ENCODE measurements around the gene TULP4.

TULP4 gene

GRCh38 chr6:158539413-158539812 is 227.1 kb downstream of the TULP4 start:
- Histone ChIP-seq H3K4me3 (ENCODE audit: low read depth in 1 of 2, low read length in 2 of 2) (no peak overlapping the region), H3K36me3 (ENCODE audit: control insufficient read depth in 1 of 2, insufficient read depth in 2 of 2, low read length in 2 of 2) (no peaks in the 10 kb centered on the region), H3K4me1 (ENCODE audit: control insufficient read depth in 1 of 2, insufficient read depth in 2 of 2, low read length in 2 of 2) (no peaks in the 10 kb centered on the region), H3K9me3 (ENCODE audit: control insufficient read depth in 1 of 2, low read length in 2 of 2) (no peaks in the 10 kb centered on the region), H3K9ac (ENCODE audit: low read depth in 1 of 2, low read length in 2 of 2) (no peak overlapping the region), H3K27me3 (ENCODE audit: control insufficient read depth in 1 of 2, insufficient read depth in 2 of 2, low read length in 2 of 2) (peaks cover 12 to 15% of the 10 kb centered on the region in 2 donors), H3K27ac (ENCODE audit: low read depth, low read length) (no peak overlapping the region)

GRCh38 chr6:158539881-158540280 is 227.6 kb downstream of the TULP4 start:
- Histone ChIP-seq H3K36me3 (ENCODE audit: control insufficient read depth in 1 of 2, insufficient read depth in 2 of 2, low read length in 2 of 2) (no peaks in the 10 kb centered on the region), H3K27me3 (ENCODE audit: control insufficient read depth in 1 of 2, insufficient read depth in 2 of 2, low read length in 2 of 2) (peaks cover 12 to 15% of the 10 kb centered on the region in 2 donors), H3K9ac (ENCODE audit: low read depth in 1 of 2, low read length in 2 of 2) (no peak overlapping the region), H3K9me3 (ENCODE audit: control insufficient read depth in 1 of 2, low read length in 2 of 2) (no peaks in the 10 kb centered on the region), H3K4me1 (ENCODE audit: control insufficient read depth in 1 of 2, insufficient read depth in 2 of 2, low read length in 2 of 2) (no peaks in the 10 kb centered on the region), H3K27ac (ENCODE audit: low read depth, low read length) (no peak overlapping the region), H3K4me3 (ENCODE audit: low read depth in 1 of 2, low read length in 2 of 2) (no peak overlapping the region)

GRCh38 chr6:158543606-158544185 is 231.4 kb downstream of the TULP4 start:
- Histone ChIP-seq H3K4me3 (ENCODE audit: low read depth in 1 of 2, low read length in 2 of 2) (no peak overlapping the region), H3K27ac (ENCODE audit: low read depth, low read length) (no peak overlapping the region), H3K4me1 (ENCODE audit: control insufficient read depth in 1 of 2, insufficient read depth in 2 of 2, low read length in 2 of 2) (no peaks in the 10 kb centered on the region), H3K36me3 (ENCODE audit: control insufficient read depth in 1 of 2, insufficient read depth in 2 of 2, low read length in 2 of 2) (no peaks in the 10 kb centered on the region), H3K9me3 (ENCODE audit: control insufficient read depth in 1 of 2, low read length in 2 of 2) (no peaks in the 10 kb centered on the region), H3K27me3 (ENCODE audit: control insufficient read depth in 1 of 2, insufficient read depth in 2 of 2, low read length in 2 of 2) (peaks cover 0 to 3% of the 10 kb centered on the region in 2 donors), H3K9ac (ENCODE audit: low read depth in 1 of 2, low read length in 2 of 2) (no peak overlapping the region)

GRCh38 chr6:158544428-158544827 is 232.2 kb downstream of the TULP4 start:
- Histone ChIP-seq H3K36me3 (ENCODE audit: control insufficient read depth in 1 of 2, insufficient read depth in 2 of 2, low read length in 2 of 2) (no peaks in the 10 kb centered on the region), H3K27ac (ENCODE audit: low read depth, low read length) (no peak overlapping the region), H3K4me1 (ENCODE audit: control insufficient read depth in 1 of 2, insufficient read depth in 2 of 2, low read length in 2 of 2) (no peaks in the 10 kb centered on the region), H3K9me3 (ENCODE audit: control insufficient read depth in 1 of 2, low read length in 2 of 2) (no peaks in the 10 kb centered on the region), H3K27me3 (ENCODE audit: control insufficient read depth in 1 of 2, insufficient read depth in 2 of 2, low read length in 2 of 2) (no peaks in the 10 kb centered on the region), H3K4me3 (ENCODE audit: low read depth in 1 of 2, low read length in 2 of 2) (no peak overlapping the region), H3K9ac (ENCODE audit: low read depth in 1 of 2, low read length in 2 of 2) (no peak overlapping the region)

GRCh38 chr6:158545043-158545966 is 233.0 kb downstream of the TULP4 start:
- H3K9ac ChIP-seq (ENCODE audit: low read depth in 1 of 2, low read length in 2 of 2) = no peak overlapping the region
- no peaks in the 10 kb centered on the region for H3K36me3 ChIP-seq (ENCODE audit: control insufficient read depth in 1 of 2, insufficient read depth in 2 of 2, low read length in 2 of 2)
- H3K9me3 ChIP-seq (ENCODE audit: control insufficient read depth in 1 of 2, low read length in 2 of 2) = no peaks in the 10 kb centered on the region
- H3K27ac ChIP-seq (ENCODE audit: low read depth, low read length) = no peak overlapping the region
- H3K27me3 ChIP-seq (ENCODE audit: control insufficient read depth in 1 of 2, insufficient read depth in 2 of 2, low read length in 2 of 2) = no peaks in the 10 kb centered on the region
- no peaks in the 10 kb centered on the region for H3K4me1 ChIP-seq (ENCODE audit: control insufficient read depth in 1 of 2, insufficient read depth in 2 of 2, low read length in 2 of 2)
- H3K4me3 ChIP-seq (ENCODE audit: low read depth in 1 of 2, low read length in 2 of 2) = no peak overlapping the region

- H3K9ac ChIP-seq (ENCODE audit: low read depth in 1 of 2, low read length in 2 of 2) = no peak overlapping the region
- H3K27ac ChIP-seq (ENCODE audit: low read depth, low read length) = no peak overlapping the region
- no peaks in the 10 kb centered on the region for H3K36me3 ChIP-seq (ENCODE audit: control insufficient read depth in 1 of 2, insufficient read depth in 2 of 2, low read length in 2 of 2)
- H3K4me3 ChIP-seq (ENCODE audit: low read depth in 1 of 2, low read length in 2 of 2) = no peak overlapping the region
- no peaks in the 10 kb centered on the region for H3K27me3 ChIP-seq (ENCODE audit: control insufficient read depth in 1 of 2, insufficient read depth in 2 of 2, low read length in 2 of 2)
- H3K9me3 ChIP-seq (ENCODE audit: control insufficient read depth in 1 of 2, low read length in 2 of 2) = no peaks in the 10 kb centered on the region
- H3K4me1 ChIP-seq (ENCODE audit: control insufficient read depth in 1 of 2, insufficient read depth in 2 of 2, low read length in 2 of 2) = no peaks in the 10 kb centered on the region
Measured at GRCh38 chr6:158548418-158549161, 236.3 kb downstream of the TULP4 start.

GRCh38 chr6:158552055-158552795 is 240.0 kb downstream of the TULP4 start:
- no peak overlapping the region for H3K27ac ChIP-seq (ENCODE audit: low read depth, low read length)
- H3K9me3 ChIP-seq (ENCODE audit: control insufficient read depth in 1 of 2, low read length in 2 of 2) = no peaks in the 10 kb centered on the region
- H3K36me3 ChIP-seq (ENCODE audit: control insufficient read depth in 1 of 2, insufficient read depth in 2 of 2, low read length in 2 of 2) = no peaks in the 10 kb centered on the region
- H3K4me1 ChIP-seq (ENCODE audit: control insufficient read depth in 1 of 2, insufficient read depth in 2 of 2, low read length in 2 of 2) = no peaks in the 10 kb centered on the region
- H3K4me3 ChIP-seq (ENCODE audit: low read depth in 1 of 2, low read length in 2 of 2) = no peak overlapping the region
- H3K27me3 ChIP-seq (ENCODE audit: control insufficient read depth in 1 of 2, insufficient read depth in 2 of 2, low read length in 2 of 2) = no peaks in the 10 kb centered on the region
- H3K9ac ChIP-seq (ENCODE audit: low read depth in 1 of 2, low read length in 2 of 2) = no peak overlapping the region

- H3K4me3 ChIP-seq (ENCODE audit: low read depth in 1 of 2, low read length in 2 of 2) = no peak overlapping the region
- no peaks in the 10 kb centered on the region for H3K4me1 ChIP-seq (ENCODE audit: control insufficient read depth in 1 of 2, insufficient read depth in 2 of 2, low read length in 2 of 2)
- no peaks in the 10 kb centered on the region for H3K27me3 ChIP-seq (ENCODE audit: control insufficient read depth in 1 of 2, insufficient read depth in 2 of 2, low read length in 2 of 2)
- H3K36me3 ChIP-seq (ENCODE audit: control insufficient read depth in 1 of 2, insufficient read depth in 2 of 2, low read length in 2 of 2) = no peaks in the 10 kb centered on the region
- no peak overlapping the region for H3K27ac ChIP-seq (ENCODE audit: low read depth, low read length)
- no peak overlapping the region for H3K9ac ChIP-seq (ENCODE audit: low read depth in 1 of 2, low read length in 2 of 2)
- H3K9me3 ChIP-seq (ENCODE audit: control insufficient read depth in 1 of 2, low read length in 2 of 2) = no peaks in the 10 kb centered on the region
Measured at GRCh38 chr6:158552796-158553138, 240.5 kb downstream of the TULP4 start.

GRCh38 chr6:158554611-158555361 is 242.5 kb downstream of the TULP4 start:
- no peaks in the 10 kb centered on the region for H3K9me3 ChIP-seq (ENCODE audit: control insufficient read depth in 1 of 2, low read length in 2 of 2)
- no peak overlapping the region for H3K27ac ChIP-seq (ENCODE audit: low read depth, low read length)
- peaks cover 5 to 6% of the 10 kb centered on the region in 2 donors for H3K4me1 ChIP-seq (ENCODE audit: control insufficient read depth in 1 of 2, insufficient read depth in 2 of 2, low read length in 2 of 2)
- H3K9ac ChIP-seq (ENCODE audit: low read depth in 1 of 2, low read length in 2 of 2) = no peak overlapping the region
- no peaks in the 10 kb centered on the region for H3K27me3 ChIP-seq (ENCODE audit: control insufficient read depth in 1 of 2, insufficient read depth in 2 of 2, low read length in 2 of 2)
- H3K4me3 ChIP-seq (ENCODE audit: low read depth in 1 of 2, low read length in 2 of 2) = no peak overlapping the region
- no peaks in the 10 kb centered on the region for H3K36me3 ChIP-seq (ENCODE audit: control insufficient read depth in 1 of 2, insufficient read depth in 2 of 2, low read length in 2 of 2)
